ENCODE measurements around the gene MUC2.
"Not testable (repeated sequence)": the region's sequence is repeated elsewhere in the genome, so short reads cannot be mapped to it uniquely, and the experiment has no call there.

Gene MUC2

DNA sequence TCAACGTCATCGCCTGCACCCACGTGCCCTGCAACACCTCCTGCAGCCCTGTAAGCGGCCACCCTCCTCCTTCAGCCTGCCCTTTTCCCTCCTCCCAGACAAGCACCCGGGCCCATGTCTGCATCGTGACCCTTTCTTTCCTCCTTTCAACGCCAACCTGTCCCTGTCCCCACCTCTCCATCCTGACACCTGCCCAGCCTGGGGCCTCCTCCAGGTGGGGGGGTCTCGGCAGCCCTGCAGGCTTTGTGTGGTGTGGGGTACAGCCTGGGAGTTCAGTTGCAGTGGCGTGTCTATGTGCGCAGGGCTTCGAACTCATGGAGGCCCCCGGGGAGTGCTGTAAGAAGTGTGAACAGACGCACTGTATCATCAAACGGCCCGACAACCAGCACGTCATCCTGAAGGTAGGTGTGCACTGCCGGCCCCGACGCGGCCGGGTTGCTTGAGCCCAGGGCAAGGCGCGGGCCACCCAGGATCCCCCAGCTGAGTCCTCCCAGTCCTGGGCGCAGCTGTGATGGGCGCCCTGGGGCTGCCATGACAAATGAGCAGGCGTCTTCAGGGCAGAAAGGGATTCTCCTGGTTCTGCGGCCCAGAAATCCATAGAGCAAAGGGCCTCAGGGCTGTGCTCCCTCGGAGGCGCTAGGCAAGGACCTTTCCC, 33.7 kb downstream of the MUC2 start:
- no peak overlapping the region for H3K27ac ChIP-seq
- no peak for TF ChIP-seq CTCF (conservative IDR thresholded peaks at IDR 0.05)

GRCh38 chr11:1109101-1109917, 34.6 kb downstream of the MUC2 start:
- H3K27ac ChIP-seq: no peak overlapping the region
- no peak for TF ChIP-seq CTCF (conservative IDR thresholded peaks at IDR 0.05)

DNA sequence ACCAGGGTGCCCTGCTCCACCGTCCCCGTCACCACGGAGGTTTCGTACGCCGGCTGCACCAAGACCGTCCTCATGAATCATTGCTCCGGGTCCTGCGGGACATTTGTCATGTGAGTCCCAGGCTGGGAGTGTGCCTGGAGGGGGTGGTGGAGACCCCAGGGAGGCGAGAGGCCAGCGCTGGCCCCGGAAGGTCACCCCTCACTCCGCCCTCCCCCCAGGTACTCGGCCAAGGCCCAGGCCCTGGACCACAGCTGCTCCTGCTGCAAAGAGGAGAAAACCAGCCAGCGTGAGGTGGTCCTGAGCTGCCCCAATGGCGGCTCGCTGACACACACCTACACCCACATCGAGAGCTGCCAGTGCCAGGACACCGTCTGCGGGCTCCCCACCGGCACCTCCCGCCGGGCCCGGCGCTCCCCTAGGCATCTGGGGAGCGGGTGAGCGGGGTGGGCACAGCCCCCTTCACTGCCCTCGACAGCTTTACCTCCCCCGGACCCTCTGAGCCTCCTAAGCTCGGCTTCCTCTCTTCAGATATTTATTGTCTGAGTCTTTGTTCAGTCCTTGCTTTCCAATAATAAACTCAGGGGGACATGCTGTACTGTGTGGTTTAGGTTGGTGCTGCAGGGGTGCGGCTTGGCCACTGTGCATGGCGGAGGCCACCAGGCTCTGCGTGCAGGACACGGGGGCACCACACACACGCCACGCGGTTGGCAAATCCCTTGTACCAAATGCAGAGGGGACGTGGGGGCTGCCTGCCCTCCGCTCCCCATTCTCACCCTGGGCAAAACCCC, 35.4 kb downstream of the MUC2 start:
- TF ChIP-seq CTCF (conservative IDR thresholded peaks at IDR 0.05): no peak
- no peak overlapping the region for H3K27ac ChIP-seq

GRCh38 chr11:1111545-1112212, 37.0 kb downstream of the MUC2 start:
- TF ChIP-seq CTCF (conservative IDR thresholded peaks at IDR 0.05): no peak

GRCh38 chr11:1112351-1113191, 37.9 kb downstream of the MUC2 start:
- no peak for TF ChIP-seq CTCF (conservative IDR thresholded peaks at IDR 0.05)
- no peak overlapping the region for H3K27ac ChIP-seq

More at GRCh38 chr11:1111545-1112212, 37.0 kb downstream of the MUC2 start:
- no peak overlapping the region for H3K27ac ChIP-seq

GRCh38 chr11:1113405-1114201, 38.9 kb downstream of the MUC2 start:
- TF ChIP-seq CTCF (conservative IDR thresholded peaks at IDR 0.05): no peak
- no peak overlapping the region for H3K27ac ChIP-seq

DNA sequence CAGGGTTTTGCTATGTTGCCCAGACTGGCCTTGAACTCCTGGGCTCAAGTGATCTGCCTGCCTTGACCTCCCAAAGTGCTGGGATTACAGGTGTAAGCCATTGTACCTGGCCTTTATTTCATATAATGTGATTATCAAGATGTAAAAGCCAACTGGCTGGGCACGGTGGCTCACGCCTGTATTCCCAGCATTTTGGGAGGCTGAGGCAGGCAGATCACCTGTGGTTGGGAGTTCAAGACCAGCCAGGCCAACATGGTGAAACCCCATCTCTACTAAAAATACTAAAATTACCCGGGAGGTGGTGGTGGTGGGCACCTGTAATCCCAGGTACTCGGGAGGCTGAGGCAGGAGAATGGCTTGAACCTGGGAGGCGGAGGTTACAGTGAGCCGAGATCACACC, 40.6 kb downstream of the MUC2 start:
- not testable (repeated sequence) for H3K27ac ChIP-seq
